K562 (cell line): ENCODE results near the gene GJC2. TPM values are rescaled to one million over a fixed set of nuclear protein-coding genes. Genes with fewer than 3 reads are reported as not detected.
A peak's percentile ranks its signal among the peaks of the same experiment; 100 is the strongest.

Experiments
- BRF1 ChIP-seq: IDR thresholded peaks from 3 replicates; pipeline ENCODE4 v1.6.1; 2011; ENCODE audit warnings: borderline replicate concordance, mild to moderate bottlenecking; ENCODE audit not compliant: insufficient read length; ENCODE audit errors: extremely low read depth
- FOS ChIP-seq: IDR thresholded peaks from 3 replicates; pipeline ENCODE4 v1.6.1; 2011; ENCODE audit not compliant: insufficient read length; ENCODE audit errors: extremely low read depth
- FOXJ3 ChIP-seq: sonication (generic); formaldehyde crosslinking; IDR thresholded peaks from 2 replicates; pipeline ENCODE4 v1.4.0; 2020; ENCODE audit warnings: mild to moderate bottlenecking, missing genetic modification reagents
- HNRNPL ChIP-seq: fragments of 200-400 bp; formaldehyde crosslinking; IDR thresholded peaks from 2 replicates; pipeline ENCODE4 v1.6.1; 2017; ENCODE audit warnings: low read depth, mild to moderate bottlenecking, low read length
- JUND ChIP-seq, 2 experiments: IDR thresholded peaks; 2 replicates in 1 of 2; 3 replicates in 1 of 2; pipeline ENCODE4 v1.6.1; 2011; ENCODE audit warnings: borderline replicate concordance in 2 of 2, low read depth in 2 of 2, low read length in 2 of 2, improper control_type of control experiment in 1 of 2, missing biosample characterization in 1 of 2, missing genetic modification characterization in 1 of 2, missing genetic modification reagents in 1 of 2
- KLF6 ChIP-seq: fragments of 250-450 bp; sonication (Bioruptor Pico); IDR thresholded peaks from 2 replicates; pipeline ENCODE4 v1.4.0; 2020; ENCODE audit warnings: mild to moderate bottlenecking, moderate library complexity, borderline replicate concordance
- MAX ChIP-seq: sonication (generic); formaldehyde crosslinking; IDR thresholded peaks from 2 replicates; pipeline ENCODE4 v1.9.0; 2022; ENCODE audit warnings: mild to moderate bottlenecking, missing genetic modification reagents
- NUFIP1 ChIP-seq: fragments of 450-650 bp; IDR thresholded peaks from 2 replicates; pipeline ENCODE4 v1.6.1; 2018; ENCODE audit not compliant: partially characterized antibody
- PRDM10 ChIP-seq: fragments of 450-650 bp; IDR thresholded peaks from 2 replicates; pipeline ENCODE4 v1.6.1; 2018; ENCODE audit not compliant: partially characterized antibody
- PRMT5 ChIP-seq: sonication (generic); formaldehyde crosslinking; IDR thresholded peaks from 2 replicates; pipeline ENCODE4 v1.5.0; 2020; ENCODE audit warnings: missing genetic modification reagents
- PTBP1 ChIP-seq: fragments of 200-400 bp; formaldehyde crosslinking; IDR thresholded peaks from 2 replicates; pipeline ENCODE4 v1.6.1; 2017; ENCODE audit warnings: low read depth, low read length
- THRB ChIP-seq: fragments of 450-650 bp; formaldehyde crosslinking; conservative IDR thresholded peaks from 2 replicates; pipeline ENCODE4 v1.4.0; 2022; ENCODE audit warnings: mild to moderate bottlenecking, missing genetic modification characterization
- ZBTB12 ChIP-seq: fragments of 250-450 bp; sonication (Bioruptor Pico); IDR thresholded peaks from 2 replicates; pipeline ENCODE4 v1.4.0; 2020
- ZFP30 ChIP-seq: fragments of 250-450 bp; sonication (Bioruptor Pico); IDR thresholded peaks from 2 replicates; pipeline ENCODE4 v1.8.0; 2022; ENCODE audit warnings: moderate library complexity, mild to moderate bottlenecking, inconsistent platforms, borderline replicate concordance
- ZFP91 ChIP-seq: sonication (generic); formaldehyde crosslinking; IDR thresholded peaks from 2 replicates; pipeline ENCODE4 v1.8.0; 2022; ENCODE audit warnings: mild to moderate bottlenecking, missing genetic modification reagents
- ZNF217 ChIP-seq: sonication (generic); formaldehyde crosslinking; IDR thresholded peaks from 2 replicates; pipeline ENCODE4 v1.8.0; 2022; ENCODE audit warnings: mild to moderate bottlenecking, missing genetic modification reagents
- ZNF280A ChIP-seq: fragments of 450-650 bp; IDR thresholded peaks from 2 replicates; pipeline ENCODE4 v1.6.1; 2018; ENCODE audit warnings: mild to moderate bottlenecking, low read depth; ENCODE audit not compliant: partially characterized antibody
- polyA plus RNA-seq, 8 experiments: library from polyadenylated mRNA; depleted of rRNA in 4 of 8; stranded (reverse) in 5 of 8; unstranded in 3 of 8; fragments of >200 nt; fragmentation: Nextera tagmentation in 2 of 8; fragmentation: Illumina TruSeq in 1 of 8; extraction: Ambion mirVana in 2 of 8; extraction: Trizol in 1 of 8; gene quantifications; 2 replicates each; pipeline versions ENCODE4 v1.2.1 to v1.2.3, GENCODE V29; 2011 to 2014; ENCODE audit warnings: inconsistent platforms in 1 of 8, missing spikeins in 1 of 8
- total RNA-seq, 7 experiments: library from RNA; depleted of rRNA in 6 of 7; stranded (reverse); fragments of >200 nt in 6 of 7; fragmentation: Illumina TruSeq in 2 of 7; extraction: Trizol in 2 of 7; gene quantifications; 2 replicates each; pipeline versions ENCODE4 v1.2.1 to v1.2.3, GENCODE V29; 2011 to 2021; ENCODE audit warnings: low replicate concordance in 1 of 7

GJC2 gene
- total and polyA plus RNA-seq, 9 of the 15 experiments (the other 6 are each of a cell fraction or from before 2014, with no cell fraction given), result 0.03 to 0.62 (median 0.11) TPM; not detected in 2

GRCh38 chr1:228139406-228139930 is 10.3 kb upstream of the GJC2 start (continued):
- no peak for TF ChIP-seq ZNF280A
- no peak for TF ChIP-seq THRB (CRISPR knock-in tag)
- no peak for TF ChIP-seq NUFIP1
- TF ChIP-seq PRMT5 (CRISPR knock-in tag), result no peak
- no peak for TF ChIP-seq HNRNPL
- no peak; the same call in 1 of the 2 replicates for TF ChIP-seq JUND (IDR thresholded peaks at IDR 0.05; ENCODE audit: borderline replicate concordance, low read depth, low read length)
- TF ChIP-seq JUND (tag; IDR thresholded peaks at IDR 0.05; ENCODE audit: borderline replicate concordance, low read depth, low read length), result no peak
- no peak for TF ChIP-seq MAX (CRISPR knock-in tag)
- TF ChIP-seq FOS, result no peak
- no peak for TF ChIP-seq FOXJ3 (CRISPR knock-in tag)
- no peak for TF ChIP-seq ZFP30
- no peak for TF ChIP-seq BRF1
- no peak for TF ChIP-seq ZNF217 (CRISPR knock-in tag)
- TF ChIP-seq ZFP91, result 0 out of 2 replicates have a peak, but pooled peaks have one; percentile 45
- peak; percentile 29 for TF ChIP-seq PRDM10
- TF ChIP-seq PTBP1, result no peak
- 0 out of 2 replicates have a peak, but pooled peaks have one; percentile 10 for TF ChIP-seq KLF6
- TF ChIP-seq ZBTB12 (CRISPR knock-in tag), result no peak
